HG02970 (cell line): Measurements from ENCODE around the gene MAMDC2.

Source experiments
- ATAC-seq: cut with Tn5 transposase; IDR thresholded peaks from one replicate; pipeline ENCODE4 v1.9.1; 2021; ENCODE audit warnings: mild to moderate bottlenecking, moderate library complexity, moderate number of reproducible peaks; ENCODE audit not compliant: unreplicated experiment, low FRiP score

Gene MAMDC2

DNA sequence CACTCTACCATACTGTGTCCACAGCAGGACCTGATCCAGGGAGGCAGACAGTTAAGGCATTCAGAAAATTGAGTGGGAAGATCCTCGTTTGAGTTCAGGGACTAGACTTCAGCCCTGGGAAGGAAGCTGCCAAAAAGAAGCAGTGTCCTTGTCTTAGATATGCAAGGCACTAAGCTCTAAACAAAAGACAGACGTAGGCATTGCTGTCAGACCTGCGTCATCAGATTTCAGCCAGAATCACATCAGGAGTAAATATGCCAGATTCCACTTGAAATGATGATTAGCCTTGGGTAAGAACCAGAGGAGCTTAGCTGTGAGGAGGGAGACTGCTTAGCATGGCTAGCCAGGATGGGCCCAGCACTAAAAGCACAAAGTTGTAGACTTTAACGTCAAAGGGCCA, 56.7 kb downstream of the MAMDC2 start:
- ATAC-seq = no peak

DNA sequence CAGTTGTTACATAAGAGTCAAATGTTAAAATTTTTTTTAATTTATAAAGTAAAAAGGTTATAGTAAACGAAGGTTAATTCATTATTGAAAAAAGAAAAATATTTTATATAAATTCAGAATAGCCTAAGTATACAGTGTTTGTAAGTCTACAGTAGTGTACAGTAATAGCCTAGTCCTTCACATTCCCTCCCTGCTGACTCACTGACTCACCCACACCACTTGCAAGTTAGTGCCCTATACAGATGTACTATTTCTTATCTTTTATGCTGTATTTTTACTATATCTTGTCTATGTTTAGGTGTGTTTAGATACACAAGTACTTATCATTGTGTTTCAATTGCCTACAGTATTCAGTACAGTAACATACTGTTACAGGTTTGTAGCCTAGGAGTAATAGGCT, 57.6 kb downstream of the MAMDC2 start:
- no peak for ATAC-seq

DNA sequence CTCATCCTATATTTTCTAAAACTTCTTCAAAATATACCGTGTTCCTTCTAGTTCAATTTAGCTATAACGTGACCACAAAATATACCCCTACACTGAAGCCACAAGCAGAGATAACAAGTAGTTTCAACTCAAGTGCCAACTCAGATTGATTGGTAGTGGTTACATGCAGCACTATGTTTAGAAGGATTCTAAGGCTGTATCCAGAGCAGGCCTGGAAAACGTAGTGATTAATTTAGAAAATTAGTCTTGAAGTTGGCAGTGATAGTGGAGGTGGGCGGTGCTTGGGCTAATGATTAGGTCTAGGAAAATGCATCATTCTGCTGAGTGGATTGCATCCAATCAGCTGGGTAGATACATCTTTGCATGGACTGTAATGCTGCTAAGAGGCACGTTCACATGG, 61.5 kb downstream of the MAMDC2 start:
- no peak for ATAC-seq

DNA sequence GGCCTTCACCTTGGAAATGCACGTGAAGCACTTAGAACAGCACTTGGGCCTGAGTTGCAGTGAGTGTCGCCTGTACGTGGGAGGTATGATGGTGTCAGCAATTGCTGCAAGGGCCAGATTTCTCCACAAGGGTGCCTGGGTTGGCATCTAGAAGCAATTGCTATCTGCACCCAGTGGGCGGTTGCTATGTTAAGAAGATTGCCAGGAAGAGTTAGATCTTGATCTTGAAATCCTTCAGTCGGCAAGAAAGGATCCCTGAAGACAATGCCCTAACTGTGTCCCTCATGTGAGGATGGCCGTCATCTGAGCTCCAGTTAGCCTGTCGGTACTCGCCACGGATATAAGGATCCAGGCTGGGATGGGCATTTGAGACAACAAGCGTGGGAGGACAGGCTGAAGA, 62.9 kb downstream of the MAMDC2 start:
- ATAC-seq = no peak

DNA sequence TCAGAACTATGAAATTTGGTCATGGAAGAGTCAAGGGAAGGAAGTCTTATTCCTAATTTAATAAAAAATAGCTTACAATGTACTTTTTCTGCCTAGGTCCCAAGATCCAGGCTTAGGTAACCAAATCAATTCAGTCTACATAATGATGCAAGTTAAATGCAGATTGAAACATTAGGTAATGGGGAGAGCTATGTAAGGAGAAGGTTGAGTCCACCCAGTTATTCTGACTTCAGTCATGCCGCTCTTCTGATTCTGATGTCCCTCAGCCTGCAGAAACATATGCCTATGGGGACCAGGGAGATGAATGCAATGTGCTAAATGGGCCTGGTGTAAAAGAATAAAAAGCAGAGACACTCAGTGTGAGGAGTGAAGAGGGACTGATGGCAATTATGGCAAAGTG, 63.9 kb downstream of the MAMDC2 start:
- no peak for ATAC-seq

DNA sequence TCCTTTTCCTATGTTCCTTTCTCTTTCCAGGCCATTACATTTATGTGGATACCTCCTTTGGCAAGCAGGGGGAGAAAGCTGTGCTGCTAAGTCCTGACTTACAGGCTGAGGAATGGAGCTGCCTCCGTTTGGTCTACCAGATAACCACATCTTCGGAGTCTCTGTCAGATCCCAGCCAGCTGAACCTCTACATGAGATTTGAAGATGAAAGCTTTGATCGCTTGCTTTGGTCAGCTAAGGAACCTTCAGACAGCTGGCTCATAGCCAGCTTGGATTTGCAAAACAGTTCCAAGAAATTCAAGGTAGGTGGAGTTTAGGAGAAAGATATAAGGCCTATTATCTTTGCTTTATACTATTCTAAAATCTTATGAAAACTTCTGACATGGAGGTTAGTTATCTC, 64.5 kb downstream of the MAMDC2 start:
- ATAC-seq = no peak

DNA sequence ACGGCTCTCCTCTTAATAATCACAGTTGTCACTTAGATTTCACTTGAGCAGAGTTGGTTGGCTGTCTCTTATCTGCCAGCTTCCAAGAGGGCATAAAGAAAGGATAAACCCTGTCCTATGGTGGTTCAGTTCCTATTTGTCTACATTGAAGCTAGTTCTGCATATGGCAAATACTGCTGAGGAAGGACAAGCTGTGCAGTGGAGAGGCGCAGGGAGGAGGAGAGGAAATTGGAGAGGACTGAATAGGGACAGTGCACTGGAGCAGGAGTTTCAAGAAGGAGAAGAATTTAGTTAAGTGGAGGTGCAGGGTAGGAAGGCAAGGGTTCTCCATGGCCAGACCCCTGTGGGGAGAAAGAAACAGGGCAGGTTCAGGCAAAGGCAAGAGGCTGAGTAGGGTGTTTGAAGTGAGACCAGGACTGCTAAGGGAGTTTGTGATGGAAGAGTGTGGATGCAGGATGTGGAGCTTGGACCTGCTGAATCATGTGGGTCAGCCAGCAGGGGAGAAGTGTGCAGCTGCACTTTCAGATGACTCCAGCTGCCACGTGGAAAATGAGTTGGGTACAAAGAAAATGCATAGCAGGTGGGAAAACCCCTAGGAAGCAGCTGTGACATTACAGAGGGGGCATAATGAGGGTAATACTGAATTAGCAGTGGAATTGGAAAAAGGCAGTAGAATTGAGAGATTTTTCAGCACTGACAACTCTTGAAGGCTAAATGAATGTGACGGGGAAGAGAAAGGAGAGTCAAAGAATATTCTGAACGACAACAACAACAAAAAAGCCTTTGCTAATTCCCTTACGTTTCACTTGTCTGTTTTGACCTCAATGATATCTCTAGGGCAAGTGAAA, 66.8 kb downstream of the MAMDC2 start:
- no peak for ATAC-seq

DNA sequence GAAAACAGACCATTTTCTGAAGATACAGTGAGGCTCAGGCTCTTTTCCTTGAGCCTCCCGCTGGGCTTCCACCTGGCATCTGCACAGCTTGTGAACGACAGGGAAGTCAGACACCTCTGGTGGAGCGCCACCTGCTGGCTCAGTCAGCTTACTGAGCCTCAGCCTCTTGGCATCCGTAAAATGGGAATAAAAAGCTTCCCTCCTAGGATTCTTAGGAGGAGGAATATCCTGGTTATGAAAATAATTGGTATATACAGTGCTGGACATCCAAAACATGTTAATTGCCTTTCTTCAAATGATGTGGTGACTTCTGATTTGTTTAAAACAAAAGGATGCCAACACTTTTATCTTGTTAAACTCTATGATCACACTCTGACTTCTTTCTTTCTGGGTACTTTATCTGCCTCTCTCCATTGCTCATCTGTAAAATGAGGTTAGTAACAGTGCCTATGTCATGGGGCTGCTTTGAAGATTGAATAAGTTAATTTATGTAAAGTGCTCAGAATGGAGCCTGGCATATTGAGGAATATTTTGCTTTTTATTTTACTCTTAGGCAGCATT, 67.5 kb downstream of the MAMDC2 start:
- no peak for ATAC-seq

DNA sequence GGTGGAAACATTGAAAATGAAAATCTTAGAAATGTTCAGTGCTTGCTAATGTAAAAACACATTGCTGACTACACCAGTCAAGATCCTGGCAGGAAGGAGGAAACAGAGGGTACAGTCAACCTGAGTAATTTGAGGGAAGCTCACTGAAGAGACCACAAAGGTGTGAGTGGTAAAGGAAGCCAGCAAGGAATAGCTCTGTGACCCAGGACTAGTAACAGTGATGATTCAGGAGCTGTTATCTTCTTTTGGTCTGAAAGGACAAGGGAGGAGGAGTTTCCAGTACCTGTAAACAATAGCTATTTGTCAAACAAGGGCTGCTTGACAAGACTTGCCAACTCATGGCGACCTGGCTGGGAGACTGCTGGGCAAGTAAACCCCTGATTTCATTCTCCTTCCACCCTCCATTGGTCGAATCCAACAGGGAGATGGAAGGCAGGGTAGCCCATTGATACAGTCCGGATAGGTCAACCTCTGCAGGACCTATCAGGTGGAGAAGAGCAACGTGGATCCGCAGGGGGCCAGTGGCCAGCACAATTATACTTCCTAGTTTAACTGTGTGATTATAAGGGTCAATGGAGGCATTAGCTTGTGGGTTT, 68.1 kb downstream of the MAMDC2 start:
- ATAC-seq = no peak

DNA sequence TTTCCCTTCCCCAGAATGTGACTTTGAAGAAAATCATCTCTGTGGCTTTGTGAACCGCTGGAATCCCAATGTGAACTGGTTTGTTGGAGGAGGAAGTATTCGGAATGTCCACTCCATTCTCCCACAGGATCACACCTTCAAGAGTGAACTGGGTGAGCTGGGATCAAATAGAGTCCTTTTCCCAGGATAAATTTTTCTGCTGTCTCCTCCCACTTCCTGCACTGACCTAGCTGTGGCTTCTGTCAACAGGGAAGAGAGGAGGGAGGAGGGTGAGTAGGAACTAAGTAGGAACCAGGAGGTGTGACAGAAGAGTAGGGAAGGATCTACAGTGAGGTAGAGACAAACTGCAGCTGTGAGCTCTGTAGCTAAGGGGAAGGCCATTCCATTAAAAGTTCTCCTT, 69.3 kb downstream of the MAMDC2 start:
- no peak for ATAC-seq

DNA sequence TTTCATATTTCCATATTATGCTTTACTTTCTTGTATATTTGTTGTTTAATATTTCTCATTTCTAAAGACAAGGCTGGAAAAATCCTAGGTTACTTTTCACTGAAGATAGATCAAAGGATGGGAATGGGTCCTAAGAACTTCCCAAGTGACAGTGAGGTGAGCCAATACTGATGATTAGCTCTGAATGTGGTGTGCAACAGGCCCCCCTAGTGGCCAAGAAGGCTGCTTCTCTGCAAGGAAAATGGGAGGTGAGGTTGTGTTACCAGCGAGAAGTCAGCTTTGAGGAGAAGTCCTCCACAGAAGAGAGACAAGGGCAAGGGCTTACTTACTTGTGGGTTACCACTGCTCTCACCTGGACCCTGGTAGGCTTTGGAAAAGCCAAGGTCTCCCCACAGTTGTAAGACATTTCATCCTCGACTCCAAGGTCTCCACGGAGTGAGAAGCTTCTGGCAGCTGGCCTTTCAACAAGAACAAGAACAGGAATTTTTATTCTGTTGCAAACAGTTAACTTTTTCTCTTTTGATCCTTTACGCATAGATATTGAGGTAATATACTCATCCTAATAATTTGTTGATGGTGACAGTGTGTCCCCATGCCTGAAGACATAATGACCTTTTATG, 69.9 kb downstream of the MAMDC2 start:
- no peak for ATAC-seq

DNA sequence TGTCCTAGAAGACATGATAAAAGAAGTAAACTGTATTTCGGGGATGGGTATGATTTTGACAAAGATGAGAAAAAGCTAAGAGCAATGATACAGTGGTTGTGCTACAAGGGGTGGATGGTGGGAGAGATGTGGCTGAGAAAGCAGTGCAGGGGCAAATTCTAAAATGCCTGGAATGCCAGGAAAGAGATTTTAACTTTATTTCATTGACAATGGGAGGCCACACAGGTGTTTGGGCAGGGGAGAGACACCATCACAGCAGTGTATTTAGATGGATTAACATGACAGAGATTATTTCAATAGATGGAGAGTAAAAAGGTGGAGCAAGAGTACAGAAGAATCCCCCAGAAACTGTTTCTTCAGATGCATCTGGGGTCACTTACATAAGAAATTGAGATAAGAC, 71.2 kb downstream of the MAMDC2 start:
- no peak for ATAC-seq

DNA sequence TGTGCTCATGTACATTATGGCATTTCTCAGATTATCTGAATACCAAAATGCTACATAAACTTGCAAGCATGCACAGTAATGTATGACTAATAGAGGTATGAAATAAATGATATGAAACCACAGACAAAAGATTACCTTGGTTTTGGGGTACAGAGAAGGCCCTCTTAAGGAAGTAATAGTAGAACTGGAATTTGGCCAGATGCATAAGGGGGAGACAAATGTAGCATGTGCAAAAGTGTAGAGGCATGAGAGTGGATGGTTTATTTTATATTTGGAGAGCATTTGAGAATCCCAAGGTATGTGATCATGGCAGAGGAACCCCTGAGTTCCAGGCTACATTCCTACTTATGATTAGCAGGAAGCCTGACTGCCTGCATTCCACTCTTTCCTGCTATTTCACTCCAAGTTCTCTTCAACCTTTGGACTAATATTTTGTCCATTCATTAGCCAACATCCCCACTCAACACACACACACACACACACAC, 74.2 kb downstream of the MAMDC2 start:
- no peak for ATAC-seq

DNA sequence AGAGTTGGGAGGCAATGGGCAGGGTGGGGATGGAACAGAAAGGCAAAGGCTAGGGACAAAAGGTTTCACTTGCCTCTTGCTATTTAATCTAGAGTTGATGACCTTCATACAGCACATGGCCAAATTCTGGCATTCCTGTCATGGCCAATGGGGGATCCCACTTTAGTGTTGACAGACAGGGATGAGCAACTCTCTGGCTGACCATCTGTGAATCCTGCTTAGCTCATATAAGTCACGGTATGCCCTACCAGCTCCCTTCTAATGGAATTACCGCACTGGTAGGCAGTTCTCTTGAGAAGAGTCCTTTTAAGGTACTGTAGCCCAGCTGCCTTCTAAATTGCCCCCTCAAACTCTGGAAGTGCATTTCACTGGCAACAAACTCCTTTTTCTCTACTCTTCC, 76.1 kb downstream of the MAMDC2 start:
- no peak for ATAC-seq

DNA sequence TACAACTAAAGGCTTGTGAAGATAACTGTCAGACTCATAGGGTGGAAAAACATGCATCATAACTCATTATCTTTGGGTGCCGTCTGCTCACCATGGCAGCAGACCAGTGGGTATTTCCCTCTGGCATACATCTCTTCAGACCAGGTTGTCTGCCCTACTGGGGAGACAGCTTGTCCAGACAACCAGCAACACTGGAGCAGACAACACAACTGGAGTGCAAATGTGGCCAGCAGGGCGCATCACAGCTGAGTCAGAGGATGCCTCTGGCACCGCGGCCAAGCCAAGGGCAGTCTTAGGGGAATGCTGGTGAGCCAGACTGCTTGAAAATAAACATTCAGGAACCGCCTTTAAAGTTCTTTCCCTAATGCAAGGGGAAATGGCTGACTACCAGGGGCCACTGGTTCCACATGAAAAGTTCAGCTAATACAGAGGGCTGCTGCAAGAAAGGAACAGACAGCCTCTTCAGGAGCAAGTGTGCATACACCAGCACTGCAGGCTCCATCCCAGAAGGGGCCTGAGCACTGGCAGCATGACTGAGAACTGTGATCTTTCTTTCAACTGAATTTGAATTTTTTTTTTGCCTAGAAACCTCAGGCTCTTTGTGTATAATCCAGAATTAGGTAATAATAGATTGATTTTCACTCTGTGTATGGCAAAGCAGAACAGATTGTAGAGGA, 77.3 kb downstream of the MAMDC2 start:
- ATAC-seq = no peak

DNA sequence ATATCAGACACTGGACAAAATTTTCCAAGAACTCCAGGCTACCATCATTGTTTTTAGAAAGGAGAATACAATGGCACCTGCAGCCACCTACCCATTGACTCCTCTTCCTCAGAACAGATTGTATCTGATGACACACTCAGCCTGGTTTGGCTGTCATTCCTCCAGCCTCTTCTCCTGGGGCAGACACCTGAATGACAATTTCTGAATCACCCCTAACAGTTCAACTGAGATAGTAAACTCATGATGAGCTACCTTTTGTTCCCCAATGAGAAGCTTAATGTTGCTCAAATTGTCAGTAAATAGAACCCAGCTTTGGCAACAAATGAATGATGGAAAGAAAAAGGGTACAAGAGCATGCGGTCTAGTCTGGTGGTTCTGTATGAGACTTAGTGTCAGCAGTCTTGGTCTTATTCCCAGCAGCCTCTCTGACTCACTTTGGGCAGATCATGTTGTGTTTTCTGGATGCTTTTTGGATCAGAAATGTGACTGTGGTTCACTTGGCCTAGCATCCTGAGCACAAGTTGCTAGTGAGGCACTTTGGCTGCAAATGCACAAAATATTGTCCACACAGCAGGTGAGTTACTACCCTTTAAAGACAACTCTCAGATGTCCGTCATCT, 78.3 kb downstream of the MAMDC2 start:
- no peak for ATAC-seq

DNA sequence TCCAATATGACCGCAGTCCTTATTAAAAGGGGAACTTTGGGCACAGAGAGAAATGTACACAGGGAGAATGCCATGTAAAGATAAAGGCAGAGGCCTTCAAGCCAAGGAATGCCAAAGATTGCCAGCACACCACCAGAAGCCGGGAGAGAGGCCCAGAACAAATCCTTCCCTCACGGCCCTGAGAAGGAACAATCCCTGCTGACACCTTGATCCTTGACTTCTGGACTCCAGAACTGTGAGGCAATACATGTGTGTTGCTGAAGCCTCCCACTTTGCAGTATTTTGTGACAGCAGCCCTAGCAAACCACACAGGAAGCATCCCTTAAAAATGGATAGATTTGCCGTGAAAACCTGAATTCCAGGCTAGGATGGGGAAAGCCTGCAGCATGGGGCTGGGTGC, 80.0 kb downstream of the MAMDC2 start:
- ATAC-seq = no peak

DNA sequence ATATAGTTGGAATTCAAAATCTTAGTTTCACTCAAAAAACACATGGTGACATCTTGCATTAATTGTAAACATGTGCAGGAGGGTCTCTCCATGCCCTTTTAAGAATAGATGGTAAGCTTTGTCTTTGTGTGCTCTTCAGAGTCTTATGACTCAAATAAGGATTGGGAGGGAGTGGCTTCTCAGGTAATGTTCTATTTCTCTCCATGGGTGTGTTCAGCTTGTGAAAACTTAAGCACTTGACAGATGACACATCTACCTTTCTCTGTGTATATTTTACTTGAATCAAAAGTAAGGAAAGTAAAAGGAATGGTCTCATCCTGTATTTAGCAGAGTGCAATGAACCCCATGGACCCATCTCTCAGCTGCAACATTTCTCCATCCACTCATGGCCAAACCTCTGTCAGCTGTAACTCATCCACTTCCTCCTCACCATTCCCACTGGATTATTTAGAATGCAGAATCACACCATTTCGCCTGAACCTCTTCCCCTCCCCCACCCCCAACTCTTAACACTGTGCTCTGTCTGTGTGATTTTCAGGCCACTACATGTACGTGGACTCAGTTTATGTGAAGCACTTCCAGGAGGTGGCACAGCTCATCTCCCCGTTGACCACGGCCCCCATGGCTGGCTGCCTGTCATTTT, 82.1 kb downstream of the MAMDC2 start:
- ATAC-seq = no peak

DNA sequence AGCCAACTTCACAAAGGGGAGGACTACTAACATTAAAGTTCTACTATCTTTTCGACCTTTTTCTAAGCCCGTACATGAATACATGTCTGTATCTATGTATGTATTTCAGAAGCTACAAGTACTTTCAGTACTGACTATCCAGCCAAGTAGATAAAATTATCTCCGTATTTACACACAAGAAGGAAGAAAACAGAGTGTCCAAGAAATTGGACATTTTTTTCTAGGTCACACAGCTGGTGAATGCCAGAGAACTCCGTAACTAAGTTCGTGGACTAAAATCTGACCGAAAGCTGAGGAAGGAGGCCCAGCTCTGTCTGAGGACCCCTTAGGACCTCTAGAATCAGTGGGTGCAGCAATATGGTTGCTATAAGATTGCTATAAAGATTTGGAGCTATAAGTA, 83.4 kb downstream of the MAMDC2 start:
- no peak for ATAC-seq
